ENCODE measurements around the gene LAMB4. TPM values are rescaled to one million over a fixed set of nuclear protein-coding genes. Genes with fewer than 3 reads are reported as not detected.

The LAMB4 gene
- total and polyA plus RNA-seq, 2 donors (not counting 1 experiment from before 2014, with no cell fraction given), result 0.17 to 0.57 TPM

DNA sequence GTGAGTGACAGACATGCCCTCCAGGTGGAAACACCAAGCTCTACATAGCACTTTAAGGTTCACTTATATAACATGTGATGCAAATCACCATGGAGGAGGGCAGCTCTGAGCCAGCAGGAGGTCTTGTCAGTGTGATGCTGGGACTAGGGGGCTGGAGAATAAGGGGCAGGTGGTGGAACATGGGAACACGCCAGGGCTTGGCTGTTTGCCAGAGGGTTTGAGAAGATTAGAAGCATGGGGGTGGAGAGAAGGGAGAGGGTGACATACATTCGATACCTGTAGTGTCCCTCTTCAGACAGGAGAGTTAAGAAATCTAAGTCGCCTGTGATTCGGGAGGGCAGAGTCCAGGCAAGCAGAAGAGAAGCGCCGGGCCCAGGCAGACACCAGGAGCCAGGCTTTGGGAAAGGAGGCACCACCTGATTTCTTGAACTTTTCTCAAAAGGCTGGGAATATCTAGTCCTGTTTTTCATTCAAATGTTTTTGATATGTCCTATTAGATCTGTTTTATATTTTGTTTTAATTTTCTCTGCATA lies 16.9 kb upstream of the LAMB4 start:
- no peak for DNase-seq (ENCODE audit: low read depth in 2 of 2)
- no peak overlapping the region for H3K27ac ChIP-seq (ENCODE audit: insufficient read depth, low read length)
- H3K9ac ChIP-seq (ENCODE audit: insufficient read depth, low read length), result no peak overlapping the region
- H3K4me3 ChIP-seq (replicated peaks in 1 of 4; ENCODE audit: control extremely low read depth in 1 of 4, insufficient read depth in 1 of 4, low read depth in 3 of 4, low read length in 4 of 4), result no peak overlapping the region
- H3K9me3 ChIP-seq (ENCODE audit: control insufficient read depth, insufficient read depth, low read depth, low read length), result no peaks in the 10 kb centered on the region
- no peak overlapping the region for H3K4me2 ChIP-seq (ENCODE audit: extremely low read depth, insufficient read depth, low read length)
- no peaks in the 10 kb centered on the region for H3K27me3 ChIP-seq (ENCODE audit: control insufficient read depth, insufficient read depth, low read length)
- TF ChIP-seq, protein P1, sequence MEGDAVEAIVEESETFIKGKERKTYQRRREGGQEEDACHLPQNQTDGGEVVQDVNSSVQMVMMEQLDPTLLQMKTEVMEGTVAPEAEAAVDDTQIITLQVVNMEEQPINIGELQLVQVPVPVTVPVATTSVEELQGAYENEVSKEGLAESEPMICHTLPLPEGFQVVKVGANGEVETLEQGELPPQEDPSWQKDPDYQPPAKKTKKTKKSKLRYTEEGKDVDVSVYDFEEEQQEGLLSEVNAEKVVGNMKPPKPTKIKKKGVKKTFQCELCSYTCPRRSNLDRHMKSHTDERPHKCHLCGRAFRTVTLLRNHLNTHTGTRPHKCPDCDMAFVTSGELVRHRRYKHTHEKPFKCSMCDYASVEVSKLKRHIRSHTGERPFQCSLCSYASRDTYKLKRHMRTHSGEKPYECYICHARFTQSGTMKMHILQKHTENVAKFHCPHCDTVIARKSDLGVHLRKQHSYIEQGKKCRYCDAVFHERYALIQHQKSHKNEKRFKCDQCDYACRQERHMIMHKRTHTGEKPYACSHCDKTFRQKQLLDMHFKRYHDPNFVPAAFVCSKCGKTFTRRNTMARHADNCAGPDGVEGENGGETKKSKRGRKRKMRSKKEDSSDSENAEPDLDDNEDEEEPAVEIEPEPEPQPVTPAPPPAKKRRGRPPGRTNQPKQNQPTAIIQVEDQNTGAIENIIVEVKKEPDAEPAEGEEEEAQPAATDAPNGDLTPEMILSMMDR (conservative IDR thresholded peaks at IDR 0.05 in 1 of 2, IDR thresholded peaks at IDR 0.05 in 1 of 2; ENCODE audit: low read depth in 1 of 2, low read length in 2 of 2), result no peak
- no peak for TF ChIP-seq EZH2 (IDR thresholded peaks at IDR 0.05; ENCODE audit: low read length, missing control alignments)
- H3K79me2 ChIP-seq (ENCODE audit: control insufficient read depth, insufficient read depth, low read length), result no peaks in the 10 kb centered on the region
- no peak overlapping the region for H2AFZ ChIP-seq (ENCODE audit: low read length)
- no peaks in the 10 kb centered on the region for H3K36me3 ChIP-seq (ENCODE audit: control insufficient read depth, insufficient read depth, low read length)
- peaks cover 4% of the 10 kb centered on the region for H3K4me1 ChIP-seq (ENCODE audit: control insufficient read depth, extremely low read depth, insufficient read depth, low read length)
- no peaks in the 10 kb centered on the region for H4K20me1 ChIP-seq (ENCODE audit: control insufficient read depth, extremely low read depth, insufficient read depth, low read length)

- Histone ChIP-seq H3K9ac (ENCODE audit: insufficient read depth, low read length) (no peak overlapping the region), H3K4me1 (ENCODE audit: control insufficient read depth, extremely low read depth, insufficient read depth, low read length) (peaks cover 4% of the 10 kb centered on the region), H3K79me2 (ENCODE audit: control insufficient read depth, insufficient read depth, low read length) (no peaks in the 10 kb centered on the region), H3K4me3 (replicated peaks in 1 of 4; ENCODE audit: control extremely low read depth in 1 of 4, insufficient read depth in 1 of 4, low read depth in 3 of 4, low read length in 4 of 4) (peak overlapping the region in 2 of 4 experiments; percentile 37 to 43), H4K20me1 (ENCODE audit: control insufficient read depth, extremely low read depth, insufficient read depth, low read length) (no peaks in the 10 kb centered on the region), H3K9me3 (ENCODE audit: control insufficient read depth, insufficient read depth, low read depth, low read length) (no peaks in the 10 kb centered on the region), H3K27me3 (ENCODE audit: control insufficient read depth, insufficient read depth, low read length) (no peaks in the 10 kb centered on the region), H3K27ac (ENCODE audit: insufficient read depth, low read length) (no peak overlapping the region), H3K36me3 (ENCODE audit: control insufficient read depth, insufficient read depth, low read length) (no peaks in the 10 kb centered on the region), H3K4me2 (ENCODE audit: extremely low read depth, insufficient read depth, low read length) (peak overlapping the region; percentile 49), H2AFZ (ENCODE audit: low read length) (peak overlapping the region; percentile 71)
- TF ChIP-seq, protein P1 (conservative IDR thresholded peaks at IDR 0.05 in 1 of 2, IDR thresholded peaks at IDR 0.05 in 1 of 2; ENCODE audit: low read depth in 1 of 2, low read length in 2 of 2), result peak; percentile 95 to 98
- no peak for TF ChIP-seq EZH2 (IDR thresholded peaks at IDR 0.05; ENCODE audit: low read length, missing control alignments)
- DNase-seq (ENCODE audit: low read depth in 2 of 2), result peak; percentile 74 to 93
Measured at GRCh38 chr7:108146070-108146842, 16.1 kb upstream of the LAMB4 start.

DNA sequence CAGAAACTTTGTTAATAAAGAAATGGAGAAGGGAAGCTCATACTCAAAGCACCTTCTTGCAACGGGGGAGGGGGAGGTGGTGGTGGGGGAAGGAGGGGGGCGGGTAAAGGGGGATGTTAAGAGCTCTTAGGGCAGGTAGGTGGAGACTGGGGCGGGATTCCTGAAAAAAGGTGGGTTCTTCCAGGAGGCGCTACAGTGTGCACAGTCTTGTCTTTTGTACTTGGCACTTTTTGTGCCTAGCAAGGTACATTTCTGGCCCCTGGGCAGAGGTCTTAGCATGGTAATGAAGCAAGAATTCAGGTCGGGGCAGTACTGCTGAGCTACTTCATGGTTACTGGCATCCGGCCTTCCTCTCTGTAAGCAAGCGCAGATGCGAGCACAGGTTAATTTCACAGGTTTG lies 15.2 kb upstream of the LAMB4 start:
- no peak for TF ChIP-seq EZH2 (IDR thresholded peaks at IDR 0.05; ENCODE audit: low read length, missing control alignments)
- TF ChIP-seq, protein P1 (conservative IDR thresholded peaks at IDR 0.05 in 1 of 2, IDR thresholded peaks at IDR 0.05 in 1 of 2; ENCODE audit: low read depth in 1 of 2, low read length in 2 of 2), result no peak
- H3K9me3 ChIP-seq (ENCODE audit: control insufficient read depth, insufficient read depth, low read depth, low read length), result no peaks in the 10 kb centered on the region
- no peak for DNase-seq (ENCODE audit: low read depth in 2 of 2)

More for the DNA sequence above, 15.2 kb upstream of the LAMB4 start:
- Histone ChIP-seq H3K36me3 (ENCODE audit: control insufficient read depth, insufficient read depth, low read length) (no peaks in the 10 kb centered on the region), H3K27ac (ENCODE audit: insufficient read depth, low read length) (no peak overlapping the region), H3K9ac (ENCODE audit: insufficient read depth, low read length) (no peak overlapping the region), H3K4me3 (replicated peaks in 1 of 4; ENCODE audit: control extremely low read depth in 1 of 4, insufficient read depth in 1 of 4, low read depth in 3 of 4, low read length in 4 of 4) (no peak overlapping the region), H3K27me3 (ENCODE audit: control insufficient read depth, insufficient read depth, low read length) (no peaks in the 10 kb centered on the region), H3K4me2 (ENCODE audit: extremely low read depth, insufficient read depth, low read length) (no peak overlapping the region), H3K79me2 (ENCODE audit: control insufficient read depth, insufficient read depth, low read length) (no peaks in the 10 kb centered on the region), H3K4me1 (ENCODE audit: control insufficient read depth, extremely low read depth, insufficient read depth, low read length) (peaks cover 4% of the 10 kb centered on the region), H2AFZ (ENCODE audit: low read length) (no peak overlapping the region), H4K20me1 (ENCODE audit: control insufficient read depth, extremely low read depth, insufficient read depth, low read length) (no peaks in the 10 kb centered on the region)
